ENCODE data around the gene OAS1.

OAS1 gene

DNA sequence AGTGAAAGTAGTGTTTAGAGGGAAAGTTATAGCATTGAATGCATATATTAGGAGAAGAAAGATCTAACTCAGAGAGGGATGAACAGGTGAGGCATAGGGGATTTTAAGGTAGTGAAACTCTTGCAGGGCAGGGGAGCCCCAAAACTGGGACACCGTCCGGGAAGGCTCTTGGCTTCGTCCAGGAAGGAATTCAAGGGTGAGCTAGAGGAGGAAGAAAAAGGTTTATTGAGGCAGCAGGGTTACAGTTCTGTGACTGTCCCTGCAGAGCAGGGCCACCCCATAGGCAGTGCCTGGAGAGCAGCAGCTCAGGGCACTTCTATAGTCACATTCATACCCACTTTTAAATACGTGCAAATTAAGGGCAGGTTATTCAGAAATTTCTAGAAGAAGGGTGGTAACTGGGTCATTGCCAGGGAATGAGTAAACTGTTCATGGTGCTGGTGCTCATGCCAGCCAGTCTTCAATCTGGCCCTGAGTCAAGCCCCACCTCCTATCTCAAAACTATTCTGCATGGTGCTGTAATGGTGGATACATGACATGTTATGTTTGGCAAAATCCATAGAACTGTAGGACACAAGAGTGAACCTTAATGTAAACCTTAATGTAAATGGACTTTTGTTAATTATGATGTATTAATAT is 1.2 kb upstream of the OAS1 start:
- peak overlapping the region; percentile 100 for H3K27ac ChIP-seq (ENCODE audit: low read length)
- TF ChIP-seq CTCF (IDR thresholded peaks at IDR 0.05; ENCODE audit: low read depth, low read length), result no peak
- no peak for TF ChIP-seq EZH2phosphoT487 (IDR thresholded peaks at IDR 0.05; ENCODE audit: low read depth)
- H3K79me2 ChIP-seq (ENCODE audit: low read length), result peaks cover 10% of the 10 kb centered on the region; the same call in 1 of the 2 replicates
- H2AFZ ChIP-seq (ENCODE audit: low read depth, low read length), result no peak overlapping the region
- no peak overlapping the region for H3K4me3 ChIP-seq (ENCODE audit: low read length)
- no peaks in the 10 kb centered on the region for H3K9me3 ChIP-seq (ENCODE audit: insufficient read depth, low read length)
- no peaks in the 10 kb centered on the region for H4K20me1 ChIP-seq (ENCODE audit: insufficient read depth, low read length)
- peaks cover 16% of the 10 kb centered on the region for H3K36me3 ChIP-seq (replicated peaks; ENCODE audit: low read depth, low read length)
- H3K9ac ChIP-seq (ENCODE audit: low read length), result no peak overlapping the region
- H3K4me2 ChIP-seq (ENCODE audit: low read length), result peak overlapping the region; percentile 99
- H3K4me1 ChIP-seq (ENCODE audit: low read length), result peaks cover 86% of the 10 kb centered on the region
- no peaks in the 10 kb centered on the region for H3K27me3 ChIP-seq (ENCODE audit: low read depth, low read length)

DNA sequence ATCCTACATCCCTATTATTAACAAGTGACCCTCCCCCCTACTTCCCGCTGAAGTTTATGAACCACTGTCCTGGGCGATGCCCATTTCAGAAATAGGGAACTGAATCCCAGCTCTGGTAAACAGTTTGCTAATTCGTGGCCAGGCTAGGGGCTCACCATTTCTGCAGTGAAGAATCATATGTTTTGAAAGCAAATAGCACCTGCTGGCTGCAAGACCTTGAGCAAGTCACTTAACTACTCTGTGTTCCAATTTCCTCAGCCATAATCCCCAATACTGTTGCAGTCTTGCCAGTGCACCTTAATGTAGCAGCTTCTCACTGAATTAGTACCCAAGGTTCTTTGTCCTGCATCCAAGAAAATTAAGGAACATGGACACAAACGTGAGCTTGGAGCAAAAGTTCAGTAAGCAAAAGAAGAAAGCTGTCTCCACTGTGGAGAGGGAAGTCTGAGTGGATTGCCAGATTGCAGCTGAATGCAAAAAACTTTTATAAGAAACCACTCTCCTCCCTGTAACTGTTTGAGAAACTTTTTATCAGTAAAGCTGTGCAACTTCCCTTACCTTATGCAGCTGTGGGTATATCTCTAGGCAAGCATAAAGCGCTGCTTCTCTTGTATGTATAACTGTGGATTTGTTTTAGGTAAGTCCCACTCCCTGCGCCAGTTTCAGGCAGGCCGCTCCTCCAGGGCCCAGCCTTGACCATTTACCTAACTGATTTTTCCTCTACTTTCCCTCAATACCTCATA is 824 bp downstream of the OAS1 start:
- H2AFZ ChIP-seq (ENCODE audit: low read depth, low read length), result no peak overlapping the region
- peak overlapping the region; percentile 99 for H3K4me2 ChIP-seq (ENCODE audit: low read length)

DNA sequence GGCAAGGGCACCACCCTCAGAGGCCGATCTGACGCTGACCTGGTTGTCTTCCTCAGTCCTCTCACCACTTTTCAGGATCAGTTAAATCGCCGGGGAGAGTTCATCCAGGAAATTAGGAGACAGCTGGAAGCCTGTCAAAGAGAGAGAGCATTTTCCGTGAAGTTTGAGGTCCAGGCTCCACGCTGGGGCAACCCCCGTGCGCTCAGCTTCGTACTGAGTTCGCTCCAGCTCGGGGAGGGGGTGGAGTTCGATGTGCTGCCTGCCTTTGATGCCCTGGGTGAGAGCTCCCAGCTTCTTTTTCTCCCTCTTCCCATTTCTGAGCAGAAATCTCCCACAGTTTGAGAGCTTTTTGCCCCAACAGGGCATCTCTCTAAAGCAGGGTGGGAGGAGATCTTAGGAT is 1.8 kb downstream of the OAS1 start:
- TF ChIP-seq CTCF (IDR thresholded peaks at IDR 0.05; ENCODE audit: low read depth, low read length) (no peak), EZH2phosphoT487 (IDR thresholded peaks at IDR 0.05; ENCODE audit: low read depth) (no peak)
- peaks cover 13% of the 10 kb centered on the region; the same call in 1 of the 2 replicates for H3K9me3 ChIP-seq (ENCODE audit: insufficient read depth, low read length)
- H3K27ac ChIP-seq (ENCODE audit: low read length), result peak overlapping the region; percentile 100
- no peak overlapping the region for H2AFZ ChIP-seq (ENCODE audit: low read depth, low read length)
- no peaks in the 10 kb centered on the region for H4K20me1 ChIP-seq (ENCODE audit: insufficient read depth, low read length)
- H3K9ac ChIP-seq (ENCODE audit: low read length), result peak overlapping the region; percentile 97
- peaks cover 61% of the 10 kb centered on the region for H3K4me1 ChIP-seq (ENCODE audit: low read length)
- peak overlapping the region; percentile 90 for H3K4me3 ChIP-seq (ENCODE audit: low read length)
- H3K79me2 ChIP-seq (ENCODE audit: low read length), result peaks cover 10% of the 10 kb centered on the region; the same call in 1 of the 2 replicates
- peak overlapping the region; percentile 99 for H3K4me2 ChIP-seq (ENCODE audit: low read length)
- no peaks in the 10 kb centered on the region for H3K27me3 ChIP-seq (ENCODE audit: low read depth, low read length)
- H3K36me3 ChIP-seq (replicated peaks; ENCODE audit: low read depth, low read length), result peaks cover 46% of the 10 kb centered on the region

More for the DNA sequence above, 824 bp downstream of the OAS1 start:
- TF ChIP-seq CTCF (IDR thresholded peaks at IDR 0.05; ENCODE audit: low read depth, low read length) (peak; percentile 6; the same call in 1 of the 2 replicates), EZH2phosphoT487 (IDR thresholded peaks at IDR 0.05; ENCODE audit: low read depth) (no peak)
- peaks cover 4% of the 10 kb centered on the region; the same call in 1 of the 2 replicates for H3K9me3 ChIP-seq (ENCODE audit: insufficient read depth, low read length)
- peak overlapping the region; percentile 100 for H3K27ac ChIP-seq (ENCODE audit: low read length)
- H3K9ac ChIP-seq (ENCODE audit: low read length), result peak overlapping the region; percentile 97
- peaks cover 36% of the 10 kb centered on the region for H3K36me3 ChIP-seq (replicated peaks; ENCODE audit: low read depth, low read length)
- H3K4me3 ChIP-seq (ENCODE audit: low read length), result peak overlapping the region; percentile 90
- peaks cover 10% of the 10 kb centered on the region; the same call in 1 of the 2 replicates for H3K79me2 ChIP-seq (ENCODE audit: low read length)
- peaks cover 70% of the 10 kb centered on the region for H3K4me1 ChIP-seq (ENCODE audit: low read length)
- no peaks in the 10 kb centered on the region for H3K27me3 ChIP-seq (ENCODE audit: low read depth, low read length)
- H4K20me1 ChIP-seq (ENCODE audit: insufficient read depth, low read length), result no peaks in the 10 kb centered on the region

- no peak overlapping the region for H2AFZ ChIP-seq (ENCODE audit: low read depth, low read length)
- no peak overlapping the region for H3K9ac ChIP-seq (ENCODE audit: low read length)
- H4K20me1 ChIP-seq (ENCODE audit: insufficient read depth, low read length), result no peaks in the 10 kb centered on the region
- peak overlapping the region; percentile 100; the same call in 1 of the 2 replicates for H3K27ac ChIP-seq (ENCODE audit: low read length)
- H3K9me3 ChIP-seq (ENCODE audit: insufficient read depth, low read length), result peaks cover 13% of the 10 kb centered on the region; the same call in 1 of the 2 replicates
- H3K79me2 ChIP-seq (ENCODE audit: low read length), result peaks cover 10% of the 10 kb centered on the region; the same call in 1 of the 2 replicates
- H3K36me3 ChIP-seq (replicated peaks; ENCODE audit: low read depth, low read length), result peaks cover 48% of the 10 kb centered on the region
- TF ChIP-seq EZH2phosphoT487 (IDR thresholded peaks at IDR 0.05; ENCODE audit: low read depth), result no peak
- TF ChIP-seq CTCF (IDR thresholded peaks at IDR 0.05; ENCODE audit: low read depth, low read length), result no peak
- no peak overlapping the region for H3K4me3 ChIP-seq (ENCODE audit: low read length)
- peak overlapping the region; percentile 99; the same call in 1 of the 2 replicates for H3K4me2 ChIP-seq (ENCODE audit: low read length)
- peaks cover 49% of the 10 kb centered on the region for H3K4me1 ChIP-seq (ENCODE audit: low read length)
- H3K27me3 ChIP-seq (ENCODE audit: low read depth, low read length), result no peaks in the 10 kb centered on the region
Measured at GRCh38 chr12:112909693-112910092, 2.9 kb downstream of the OAS1 start.

All from OCI-LY3 (cell line).